Ishikawa (cell line): ENCODE results near the gene FNDC1.
A peak's percentile ranks its signal among the peaks of the same experiment; 100 is the strongest.

Source experiments
- CEBPB ChIP-seq: IDR thresholded peaks from 2 replicates; pipeline ENCODE4 v1.6.1; 2012
- CREB1 ChIP-seq: IDR thresholded peaks from 2 replicates; pipeline ENCODE4 v1.6.1; 2012; ENCODE audit warnings: low read depth
- EGR1 ChIP-seq: IDR thresholded peaks from 2 replicates; pipeline ENCODE4 v1.6.1; 2012
- EP300 ChIP-seq: IDR thresholded peaks from 2 replicates; pipeline ENCODE4 v1.6.1; 2012; ENCODE audit warnings: borderline replicate concordance
- FOXM1 ChIP-seq: IDR thresholded peaks from 2 replicates; pipeline ENCODE4 v1.6.1; 2012; ENCODE audit warnings: low read depth, borderline replicate concordance
- NFIC ChIP-seq: IDR thresholded peaks from 2 replicates; pipeline ENCODE4 v1.6.1; 2012
- RAD21 ChIP-seq: IDR thresholded peaks from 2 replicates; pipeline ENCODE4 v1.6.1; 2012; ENCODE audit warnings: low read depth
- REST ChIP-seq: IDR thresholded peaks from 2 replicates; pipeline ENCODE4 v1.6.1; 2012; ENCODE audit warnings: low read depth, mild to moderate bottlenecking
- TAF1 ChIP-seq: IDR thresholded peaks from 2 replicates; pipeline ENCODE4 v1.6.1; 2012; ENCODE audit warnings: low read depth, mild to moderate bottlenecking
- TCF12 ChIP-seq: IDR thresholded peaks from 2 replicates; pipeline ENCODE4 v1.6.1; 2012; ENCODE audit warnings: low read depth
- TEAD4 ChIP-seq: IDR thresholded peaks from 2 replicates; pipeline ENCODE4 v1.6.1; 2012
- USF1 ChIP-seq: IDR thresholded peaks from 2 replicates; pipeline ENCODE4 v1.6.1; 2012
- YY1 ChIP-seq: IDR thresholded peaks from 2 replicates; pipeline ENCODE4 v1.6.1; 2012; ENCODE audit warnings: low read depth
- ZBTB7A ChIP-seq: IDR thresholded peaks from 2 replicates; pipeline ENCODE4 v1.6.1; 2012; ENCODE audit warnings: low read depth
- TF ChIP-seq, protein P1 (sequence below): IDR thresholded peaks from 2 replicates; pipeline ENCODE4 v1.6.1; 2012

FNDC1 gene

DNA sequence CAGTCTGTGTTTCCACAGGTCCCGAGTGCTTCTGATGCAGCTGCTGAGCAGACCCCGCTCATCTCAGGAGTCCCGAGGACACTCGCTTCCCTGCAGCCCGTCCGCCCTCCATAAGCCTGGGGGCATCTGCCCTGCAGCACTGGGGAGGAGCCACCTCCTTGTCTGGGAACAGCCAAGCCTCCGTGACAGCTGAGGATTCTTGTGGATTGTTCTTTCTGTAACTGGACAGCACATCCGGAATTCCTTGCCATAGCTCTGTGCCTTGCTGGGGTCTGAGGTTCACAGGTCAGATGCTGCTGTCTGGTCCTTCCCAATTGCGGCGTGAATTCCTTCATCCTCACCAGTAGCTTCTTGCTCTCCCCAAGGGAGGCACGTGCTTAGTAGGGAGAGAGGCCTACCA, 38.4 kb upstream of the FNDC1 start:
- no peak for TF ChIP-seq TCF12
- TF ChIP-seq CEBPB, result no peak
- no peak for TF ChIP-seq FOXM1
- TF ChIP-seq CREB1, result no peak
- TF ChIP-seq EGR1, result no peak
- TF ChIP-seq TEAD4, result no peak
- no peak for TF ChIP-seq YY1
- TF ChIP-seq ZBTB7A, result no peak
- TF ChIP-seq RAD21, result no peak
- TF ChIP-seq TAF1, result no peak
- no peak for TF ChIP-seq REST
- no peak for TF ChIP-seq USF1

DNA sequence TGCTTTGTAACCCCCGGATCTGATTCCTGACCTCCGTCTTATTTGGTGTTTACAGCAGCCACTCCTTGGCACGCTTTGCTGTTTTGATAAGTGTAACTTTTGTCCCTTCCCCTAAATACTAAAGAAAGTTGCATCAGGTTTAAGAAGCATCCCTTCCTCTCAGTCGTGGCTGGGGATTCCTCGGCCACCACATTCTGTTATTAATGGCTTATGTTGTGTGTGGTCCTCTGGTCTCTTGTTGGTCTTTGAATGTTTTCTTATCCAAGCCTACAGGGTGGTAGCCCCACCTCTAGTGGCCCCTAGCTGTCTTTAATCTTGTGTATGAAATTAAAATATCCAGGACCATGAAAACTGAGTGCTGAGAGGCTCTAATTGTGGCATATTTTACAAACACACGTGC, 37.5 kb upstream of the FNDC1 start:
- TF ChIP-seq CEBPB (no peak), TAF1 (no peak), RAD21 (no peak), REST (no peak), EGR1 (no peak), ZBTB7A (no peak), FOXM1 (no peak), TCF12 (no peak), YY1 (no peak)
- TF ChIP-seq, protein P1, sequence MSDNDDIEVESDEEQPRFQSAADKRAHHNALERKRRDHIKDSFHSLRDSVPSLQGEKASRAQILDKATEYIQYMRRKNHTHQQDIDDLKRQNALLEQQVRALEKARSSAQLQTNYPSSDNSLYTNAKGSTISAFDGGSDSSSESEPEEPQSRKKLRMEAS, result no peak

DNA sequence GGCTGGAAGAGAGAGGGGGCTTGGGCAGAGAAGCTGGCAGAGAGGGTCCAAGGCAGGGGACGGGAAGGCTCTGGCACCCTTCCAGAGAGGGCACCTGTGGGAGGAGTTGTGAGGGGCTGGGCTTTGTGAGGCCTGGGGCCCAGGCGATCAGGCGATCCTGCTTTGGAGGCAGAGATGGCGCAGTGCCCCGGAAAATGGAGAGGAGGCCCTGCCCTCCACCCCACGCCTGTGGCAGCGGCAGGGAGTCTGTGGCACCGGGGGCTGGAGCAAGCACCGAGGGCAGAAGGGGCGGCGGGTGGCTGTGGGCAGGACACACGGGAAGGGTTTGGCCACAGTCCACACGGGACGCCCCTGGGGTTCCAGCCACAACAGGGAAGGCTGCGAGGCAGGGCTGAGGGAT, 36.5 kb upstream of the FNDC1 start:
- TF ChIP-seq TAF1 (no peak), EGR1 (no peak), USF1 (no peak), NFIC (no peak), TEAD4 (no peak), YY1 (no peak)
- TF ChIP-seq, protein P1, result no peak

DNA sequence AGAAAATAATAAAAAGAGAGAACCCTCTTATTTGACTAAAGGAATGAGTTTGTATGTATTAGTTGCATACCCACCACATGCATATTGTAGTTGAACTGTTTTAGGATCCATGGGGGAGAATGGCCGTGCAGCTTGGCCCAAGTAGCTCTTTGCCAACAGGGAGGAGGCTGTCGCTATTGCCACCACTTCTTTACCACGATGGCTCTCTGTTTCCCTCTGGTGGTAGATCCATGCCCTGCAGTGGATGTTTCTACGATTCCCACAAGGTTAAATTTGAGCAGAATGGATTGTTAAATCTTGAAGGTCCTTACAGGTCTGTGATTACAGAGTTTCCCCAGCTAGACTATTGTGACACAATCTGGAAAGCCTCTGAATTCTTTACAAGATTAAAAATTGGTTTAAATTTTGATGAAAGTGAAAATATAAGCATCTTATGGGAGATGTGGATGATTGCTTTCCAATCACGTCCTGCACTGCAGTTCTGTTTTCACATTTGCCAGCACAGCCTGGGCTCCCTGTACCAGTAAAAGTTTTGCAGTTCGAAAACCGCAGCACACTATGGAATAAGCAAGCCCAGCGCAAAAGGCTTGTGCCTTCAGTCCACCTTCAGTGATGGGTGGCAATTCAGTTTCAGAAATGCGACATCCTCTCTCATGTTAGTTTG, 34.4 kb upstream of the FNDC1 start:
- TF ChIP-seq CEBPB (0 out of 2 replicates have a peak, but pooled peaks have one; percentile 2), RAD21 (peak; percentile 90), YY1 (no peak)

- TF ChIP-seq REST (no peak), FOXM1 (no peak), CREB1 (no peak), TCF12 (no peak), TEAD4 (no peak), ZBTB7A (no peak), CEBPB (no peak), EGR1 (no peak), NFIC (no peak), RAD21 (no peak), USF1 (no peak), YY1 (no peak), EP300 (no peak), TAF1 (no peak)
- TF ChIP-seq, protein P1, result no peak
Measured at GRCh38 chr6:159137676-159138075, 31.5 kb upstream of the FNDC1 start.
